SK-N-SH treated with all-trans-retinoic acid at 6 μM for 48 hours (cell line): ENCODE data around the gene SH2D3A.

Source experiments
- ARNTL ChIP-seq: fragments of 450-650 bp; formaldehyde crosslinking; IDR thresholded peaks from 2 replicates; pipeline ENCODE4 v1.5.0; 2020; ENCODE audit warnings: low read depth, mild to moderate bottlenecking, moderate library complexity, borderline replicate concordance
- BACH2 ChIP-seq: fragments of 250-450 bp; sonication (Bioruptor Pico); IDR thresholded peaks from 2 replicates; pipeline ENCODE4 v1.9.0; 2021; ENCODE audit warnings: mild to moderate bottlenecking, borderline replicate concordance
- CREB5 ChIP-seq: fragments of 250-450 bp; sonication (Bioruptor Pico); IDR thresholded peaks from 2 replicates; pipeline ENCODE4 v1.5.1; 2020; ENCODE audit warnings: low read depth, mild to moderate bottlenecking, moderate library complexity
- CSDC2 ChIP-seq: fragments of 250-450 bp; sonication (Bioruptor Pico); IDR thresholded peaks from 2 replicates; pipeline ENCODE4 v1.5.0; 2020; ENCODE audit warnings: mild to moderate bottlenecking, moderate library complexity
- ESRRG ChIP-seq: fragments of 250-450 bp; sonication (Bioruptor Pico); IDR thresholded peaks from 2 replicates; pipeline ENCODE4 v1.6.1; 2021; ENCODE audit warnings: mild to moderate bottlenecking
- PATZ1 ChIP-seq: fragments of 250-450 bp; sonication (Bioruptor Pico); IDR thresholded peaks from 2 replicates; pipeline ENCODE4 v1.8.0; 2020; ENCODE audit warnings: mild to moderate bottlenecking, moderate library complexity, borderline replicate concordance
- ZFP3 ChIP-seq: fragments of 250-450 bp; sonication (Bioruptor Pico); IDR thresholded peaks from 2 replicates; pipeline ENCODE4 v1.5.0; 2020; ENCODE audit warnings: mild to moderate bottlenecking, moderate library complexity
- ZFP30 ChIP-seq: fragments of 450-650 bp; formaldehyde crosslinking; IDR thresholded peaks from 2 replicates; pipeline ENCODE4 v1.5.0; 2022; ENCODE audit warnings: mild to moderate bottlenecking, moderate library complexity
- ZNF70 ChIP-seq: fragments of 450-650 bp; formaldehyde crosslinking; IDR thresholded peaks from 2 replicates; pipeline ENCODE4 v1.5.0; 2020; ENCODE audit warnings: mild to moderate bottlenecking, moderate library complexity

GRCh38 chr19:6712692-6713670, 54.3 kb downstream of the SH2D3A start:
- TF ChIP-seq ARNTL (CRISPR knock-in tag): no peak
- TF ChIP-seq CSDC2 (CRISPR knock-in tag): no peak
- no peak for TF ChIP-seq ESRRG (CRISPR knock-in tag)
- TF ChIP-seq ZFP3 (CRISPR knock-in tag): no peak
- TF ChIP-seq CREB5 (CRISPR knock-in tag): no peak
- TF ChIP-seq PATZ1: no peak
- no peak for TF ChIP-seq ZNF70 (CRISPR knock-in tag)
- TF ChIP-seq BACH2: no peak
- no peak for TF ChIP-seq ZFP30 (CRISPR knock-in tag)
